HepG2 (cell line): ENCODE results near the gene MFAP4. TPM values are rescaled to one million over a fixed set of nuclear protein-coding genes. Genes with fewer than 3 reads are reported as not detected.

ENCODE experiments used
- ATAC-seq: fragments of 200-7000 bp; cut with Tn5 transposase; 3 replicates; pipeline ENCODE4 v1.9.1; 2020; ENCODE audit warnings: mild to moderate bottlenecking, moderate library complexity
- BruUV-seq: library from RNA; stranded (reverse); fragments of 400-500 nt; replicated peaks from 2 replicates; lab custom pipeline; 2021; lab: Mats Ljungman, UMichigan
- CTCF ChIA-PET: fragments of 300-600 bp; formaldehyde crosslinking; extraction: SDS; loops from one replicate; lab custom pipeline; 2021; ENCODE audit warnings: low total read pairs, inconsistent platforms, low intra/inter-chr PET ratio; lab: Yijun Ruan, JAX
- POLR2A ChIA-PET: fragments of 350-600 bp; sonication (Branson Sonifier 250); formaldehyde crosslinking; loops from one replicate; lab custom pipeline; 2020; ENCODE audit warnings: antibody characterized with exemption, inconsistent platforms; lab: Yijun Ruan, JAX
- DNase-seq: peaks from one replicate; pipeline ENCODE4 v3.0.0-alpha.2; 2015; ENCODE audit warnings: low spot score
- FAIRE-seq: peaks from 3 replicates; lab custom pipeline; 2011; peaks lifted over from hg19 to GRCh38; lab: Jason Lieb, UNC
- H2AFZ ChIP-seq: one replicate; pipeline ENCODE4 v1.6.1; 2011; ENCODE audit warnings: low read length, inconsistent platforms
- H3K27ac ChIP-seq: fragments of 300-600 bp; 3 replicates; pipeline ENCODE4 v1.8.0; 2011; ENCODE audit warnings: mixed run types, mild to moderate bottlenecking, mixed read lengths, low read length, inconsistent platforms; ENCODE audit not compliant: insufficient read depth; ENCODE audit errors: extremely low read length
- H3K27me3 ChIP-seq, 2 experiments: fragments of 200-600 bp in 1 of 2; 2 replicates in 1 of 2; 3 replicates in 1 of 2; pipeline versions ENCODE4 v1.6.0 to v1.8.0; 2011; ENCODE audit warnings: low read length in 2 of 2, mild to moderate bottlenecking in 2 of 2, moderate library complexity in 2 of 2, inconsistent platforms in 1 of 2; ENCODE audit not compliant: insufficient read depth in 2 of 2, control insufficient read depth in 1 of 2
- H3K36me3 ChIP-seq, 2 experiments: fragments of 200-600 bp in 1 of 2; replicated peaks in 1 of 2; 2 replicates in 1 of 2; 3 replicates in 1 of 2; pipeline versions ENCODE4 v1.5.1 to v1.8.0; 2011; ENCODE audit warnings: low read length in 2 of 2, inconsistent platforms in 1 of 2; ENCODE audit not compliant: insufficient read depth in 2 of 2, control insufficient read depth in 1 of 2
- H3K4me1 ChIP-seq: 2 replicates; pipeline ENCODE4 v1.5.1; 2012; ENCODE audit warnings: low read length, inconsistent platforms; ENCODE audit not compliant: insufficient read depth
- H3K4me2 ChIP-seq: 2 replicates; pipeline ENCODE4 v1.6.0; 2011; ENCODE audit warnings: low read depth, low read length, inconsistent platforms
- H3K4me3 ChIP-seq, 3 experiments: fragments of 200-600 bp in 1 of 3; sonication (generic), shearing (Covaris generic) in 1 of 3; replicated peaks in 1 of 3; 2 replicates each; pipeline ENCODE4 v1.5.1; 2011 to 2016; ENCODE audit warnings: low read length in 3 of 3, inconsistent platforms in 2 of 3, low read depth in 2 of 3, mild to moderate bottlenecking in 2 of 3, control low read depth in 1 of 3, mixed read lengths in 1 of 3; ENCODE audit not compliant: insufficient read depth in 1 of 3
- H3K79me2 ChIP-seq: one replicate; pipeline ENCODE4 v1.6.1; 2011; ENCODE audit warnings: low read length, inconsistent platforms; ENCODE audit not compliant: insufficient read depth
- H3K9ac ChIP-seq: 2 replicates; pipeline ENCODE4 v1.6.0; 2011; ENCODE audit warnings: mild to moderate bottlenecking, low read depth, low read length, inconsistent platforms; ENCODE audit not compliant: insufficient read depth
- H3K9me3 ChIP-seq: 2 replicates; pipeline ENCODE4 v1.5.1; 2012; ENCODE audit warnings: mild to moderate bottlenecking, low read length
- H4K20me1 ChIP-seq: 2 replicates; pipeline ENCODE4 v1.6.0; 2011; ENCODE audit warnings: inconsistent platforms, mild to moderate bottlenecking, low read length, moderate library complexity; ENCODE audit not compliant: insufficient read depth
- ARID4A ChIP-seq: sonication (generic); formaldehyde crosslinking; IDR thresholded peaks from 2 replicates; pipeline ENCODE4 v1.5.0; 2020; ENCODE audit warnings: mild to moderate bottlenecking, missing genetic modification reagents, borderline replicate concordance
- GATA4 ChIP-seq: sonication (generic); IDR thresholded peaks from 2 replicates; pipeline ENCODE4 v1.6.1; 2016; ENCODE audit warnings: antibody characterized with exemption, low read depth, borderline replicate concordance
- ZNF205 ChIP-seq: IDR thresholded peaks from 2 replicates; pipeline ENCODE4 v1.6.1; 2018; ENCODE audit warnings: missing biosample characterization, missing genetic modification reagents
- WGBS: methylation state at CpG from one replicate; pipeline ENCODE4 v1.1.6; 2017; ENCODE audit warnings: low lambda C conversion rate; 5-methylcytosine and 5-hydroxymethylcytosine counted together
- in situ Hi-C: cut with HindIII; loops from 2 replicates; pipeline ENCODE4 v1.10.0; 2017; ENCODE audit warnings: low pct_unique_long_range_greater_than_20kb; ENCODE audit not compliant: extremely low pct_ligation_motif_present
- intact Hi-C: fragments of 100-400 bp; cut with micrococcal nuclease; formaldehyde crosslinking; loops from one replicate; pipeline ENCODE4 v1.10.0; 2022; ENCODE audit not compliant: unreplicated experiment
- polyA plus RNA-seq, 8 experiments: library from polyadenylated mRNA; depleted of rRNA in 3 of 8; stranded (reverse) in 7 of 8; unstranded in 1 of 8; fragments of >200 nt; fragmentation: Illumina TruSeq in 4 of 8; extraction: Trizol in 4 of 8; gene quantifications; 2 replicates each; pipeline versions ENCODE4 v1.2.1 to v1.2.3, GENCODE V29; 2011 to 2016; ENCODE audit warnings: low read depth in 4 of 8, missing spikeins in 1 of 8, mixed read lengths in 1 of 8; ENCODE audit not compliant: insufficient read depth in 1 of 8
- total RNA-seq, 5 experiments: library from RNA; depleted of rRNA; stranded (reverse); fragments of >200 nt; fragmentation: Illumina TruSeq; extraction: Trizol; gene quantifications; 2 replicates each; pipeline ENCODE4 v1.2.3, GENCODE V29; 2016; ENCODE audit warnings: low read depth in 1 of 5

MFAP4 gene
- total and polyA plus RNA-seq, 2 of the 13 experiments (the other 11 are each of a cell fraction or from before 2014, with no cell fraction given): 0.08 TPM; not detected in 1

GRCh38 chr17:19421219-19421618, 34.2 kb upstream of the MFAP4 start (continued):
- no peak for TF ChIP-seq ARID4A (CRISPR knock-in tag)

DNA sequence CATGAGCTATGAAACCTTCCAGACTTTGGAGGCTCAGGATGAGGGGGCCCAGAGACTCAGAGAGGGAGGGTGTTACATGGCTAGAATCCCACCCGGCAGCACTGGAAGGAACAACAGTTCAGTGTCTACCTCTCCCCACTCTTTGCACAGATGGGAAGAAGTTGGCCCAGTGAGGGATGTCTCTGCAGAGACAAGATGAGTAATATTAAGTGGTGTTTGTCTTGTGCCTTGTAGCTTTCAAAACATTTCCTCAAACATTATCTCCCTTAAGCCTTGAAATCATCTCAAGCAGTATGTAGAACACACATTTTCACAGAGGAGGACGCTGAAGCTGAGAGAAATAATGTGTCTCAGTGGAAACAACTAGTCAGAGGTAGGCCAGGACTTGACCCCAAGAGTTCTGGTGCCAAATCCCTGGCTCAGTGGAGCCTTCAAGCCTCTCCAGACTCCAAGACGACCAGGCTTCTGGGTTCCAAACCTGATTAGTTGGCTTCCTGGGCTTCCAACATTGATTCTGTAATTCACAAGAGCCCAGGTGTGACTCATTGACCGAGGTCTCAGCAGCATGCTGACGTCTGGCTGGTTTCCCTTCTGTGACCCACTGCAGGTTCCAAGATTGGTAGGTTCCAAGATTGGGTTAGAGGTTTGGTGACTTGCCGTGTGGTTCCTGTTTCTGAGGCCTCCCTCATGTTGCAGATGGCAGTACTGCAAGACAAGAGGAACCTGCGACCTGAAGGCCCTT, 31.4 kb upstream of the MFAP4 start:
- ATAC-seq: 0 out of 3 replicates have a peak, but pooled peaks have one; percentile 30
- Histone ChIP-seq H3K9ac (no peak overlapping the region), H3K36me3 (no peaks in the 10 kb centered on the region), H3K79me2 (no peaks in the 10 kb centered on the region), H2AFZ (no peak overlapping the region), H3K4me1 (no peaks in the 10 kb centered on the region), H3K4me3 (no peak overlapping the region), H4K20me1 (no peaks in the 10 kb centered on the region), H3K27me3 (peaks cover 1 to 32% of the 10 kb centered on the region in 2 experiments), H3K9me3 (no peaks in the 10 kb centered on the region), H3K4me2 (no peak overlapping the region), H3K27ac (no peak overlapping the region)
- TF ChIP-seq ZNF205 (CRISPR knock-in tag): no peak
- TF ChIP-seq GATA4: no peak
- in situ Hi-C loops (no loop called here), intact Hi-C loops (no loop called here)
- no peak for FAIRE-seq
- ChIA-PET POLR2A (no interaction called here), CTCF (no interaction called here)
- WGBS: 25% methylated on average over 4 of the region's 7 CpGs
- DNase-seq: no peak
- no TSS peak for BruUV-seq
